K562 (cell line): ENCODE data around the gene TUBGCP6. TPM values are rescaled to one million over a fixed set of nuclear protein-coding genes. Genes with fewer than 3 reads are reported as not detected.

ENCODE experiments used
- ATAC-seq: fragments of 200-7000 bp; cut with Tn5 transposase; 3 replicates; pipeline ENCODE4 v1.9.1; 2020; ENCODE audit warnings: moderate library complexity
- BruUV-seq: library from RNA; stranded (reverse); fragments of 400-500 nt; replicated peaks from 2 replicates; lab custom pipeline; 2021; lab: Mats Ljungman, UMichigan
- CTCF ChIA-PET: fragments of 300-600 bp; formaldehyde crosslinking; extraction: SDS; loops from one replicate; lab custom pipeline; 2021; ENCODE audit warnings: low intra/inter-chr PET ratio; lab: Yijun Ruan, JAX
- POLR2A ChIA-PET: fragments of 300-600, 350-650 bp; sonication (Branson Sonifier 250); formaldehyde crosslinking; extraction: SDS; loops from one replicate; lab custom pipeline; 2021; ENCODE audit warnings: antibody characterized with exemption, inconsistent platforms; lab: Yijun Ruan, JAX
- DNase-seq, 4 experiments: peaks; one replicate each; pipeline versions ENCODE4 v3.0.0 to v3.0.0-alpha.2; 2011 to 2018; ENCODE audit warnings: low spot score in 3 of 4, mixed read lengths in 3 of 4; ENCODE audit errors: extremely low read depth in 1 of 4
- FAIRE-seq: peaks from 2 replicates; lab custom pipeline; 2011; peaks lifted over from hg19 to GRCh38; lab: Jason Lieb, UNC
- H2AFZ ChIP-seq: 2 replicates; pipeline ENCODE4 v1.6.0; 2011; ENCODE audit warnings: low read depth, low read length, control low read depth, inconsistent platforms
- H3K27ac ChIP-seq: fragments of 200-600 bp; 3 replicates; pipeline ENCODE4 v1.8.0; 2011; ENCODE audit warnings: low read depth, mild to moderate bottlenecking, control low read depth, inconsistent platforms, low read length, moderate library complexity, mixed read lengths; ENCODE audit errors: extremely low read depth
- H3K27me3 ChIP-seq, 2 experiments: fragments of 300-600 bp in 1 of 2; 2 replicates in 1 of 2; 3 replicates in 1 of 2; pipeline versions ENCODE4 v1.6.0 to v1.8.0; 2011; ENCODE audit warnings: inconsistent platforms in 2 of 2, low read length in 2 of 2, mild to moderate bottlenecking in 1 of 2, mixed read lengths in 1 of 2, moderate library complexity in 1 of 2; ENCODE audit not compliant: control insufficient read depth in 2 of 2, insufficient read depth in 2 of 2
- H3K36me3 ChIP-seq: fragments of 300-600 bp; 3 replicates; pipeline ENCODE4 v1.8.0; 2011; ENCODE audit warnings: mild to moderate bottlenecking, low read length, inconsistent platforms; ENCODE audit not compliant: control insufficient read depth, insufficient read depth
- H3K4me1 ChIP-seq, 2 experiments: fragments of 200-600 bp in 1 of 2; replicated peaks in 1 of 2; 2 replicates in 1 of 2; 3 replicates in 1 of 2; pipeline versions ENCODE4 v1.5.1 to v1.8.0; 2011; ENCODE audit warnings: inconsistent platforms in 2 of 2, low read length in 2 of 2, mild to moderate bottlenecking in 1 of 2, mixed read lengths in 1 of 2, moderate library complexity in 1 of 2; ENCODE audit not compliant: control insufficient read depth in 2 of 2, insufficient read depth in 2 of 2
- H3K4me2 ChIP-seq: 2 replicates; pipeline ENCODE4 v1.6.1; 2011; ENCODE audit warnings: low read length, control low read depth, inconsistent platforms, mixed read lengths; ENCODE audit not compliant: insufficient read depth
- H3K4me3 ChIP-seq: fragments of 200-600 bp; sonication (generic), shearing (Covaris generic); 2 replicates; pipeline ENCODE4 v1.5.1; 2016; ENCODE audit warnings: control low read depth, inconsistent platforms
- H3K79me2 ChIP-seq: fragments of 200-600 bp; 3 replicates; pipeline ENCODE4 v1.8.0; 2011; ENCODE audit warnings: low read length, inconsistent platforms; ENCODE audit not compliant: control insufficient read depth, insufficient read depth
- H3K9ac ChIP-seq, 2 experiments: 2 replicates each; pipeline versions ENCODE4 v1.6.0 to v1.6.1; 2011; ENCODE audit warnings: low read depth in 2 of 2, low read length in 2 of 2, control low read depth in 1 of 2, inconsistent platforms in 1 of 2, mild to moderate bottlenecking in 1 of 2, mixed read lengths in 1 of 2; ENCODE audit not compliant: insufficient read depth in 1 of 2
- H3K9me1 ChIP-seq: one replicate; pipeline ENCODE4 v1.6.0; 2011; ENCODE audit warnings: inconsistent platforms, mild to moderate bottlenecking, low read length, moderate library complexity; ENCODE audit not compliant: control insufficient read depth, insufficient read depth
- H3K9me3 ChIP-seq: replicated peaks from 2 replicates; pipeline ENCODE4 v1.5.1; 2011; ENCODE audit warnings: low read depth, low read length, inconsistent platforms; ENCODE audit not compliant: control insufficient read depth, insufficient read depth
- H4K20me1 ChIP-seq: replicated peaks from 2 replicates; pipeline ENCODE4 v1.6.1; 2011; ENCODE audit warnings: low read length, inconsistent platforms, mixed read lengths; ENCODE audit not compliant: control insufficient read depth, insufficient read depth
- CHD2 ChIP-seq: IDR thresholded peaks from 2 replicates; pipeline ENCODE4 v1.6.1; 2011; ENCODE audit warnings: low read depth, low read length
- POLR2G ChIP-seq: fragments of 200-400 bp; formaldehyde crosslinking; IDR thresholded peaks from 2 replicates; pipeline ENCODE4 v1.6.1; 2017; ENCODE audit warnings: low read depth, mild to moderate bottlenecking, antibody characterized with exemption, low read length, moderate library complexity
- RBM17 ChIP-seq: fragments of 200-400 bp; formaldehyde crosslinking; IDR thresholded peaks from 2 replicates; pipeline ENCODE4 v1.6.1; 2017; ENCODE audit warnings: low read depth, mild to moderate bottlenecking, low read length, borderline replicate concordance
- ZBTB7A ChIP-seq: IDR thresholded peaks from 2 replicates; pipeline ENCODE4 v1.6.1; 2011; ENCODE audit warnings: low read depth, mild to moderate bottlenecking, low read length, moderate library complexity, borderline replicate concordance; ENCODE audit not compliant: control insufficient read depth
- whole genome bisulfite sequencing: fragments of 100-300 bp; shearing (Covaris generic); methylation state at CpG from one replicate; pipeline ENCODE4 v1.1.6; 2016; ENCODE audit warnings: low coverage, mixed read lengths; ENCODE audit not compliant: insufficient coverage; ENCODE audit errors: missing lambda C conversion rate; 5-methylcytosine and 5-hydroxymethylcytosine counted together
- in situ Hi-C: fragments of 300-500 bp; cut with MboI; formaldehyde crosslinking; loops from 4 replicates; pipeline ENCODE4 v1.15.0; 2018; ENCODE audit warnings: inconsistent platforms, mixed read lengths
- intact Hi-C: fragments of 100-400 bp; cut with micrococcal nuclease; formaldehyde crosslinking; loops from 2 replicates; pipeline ENCODE4 v1.14.2; 2022
- polyA plus RNA-seq, 8 experiments: library from polyadenylated mRNA; depleted of rRNA in 4 of 8; stranded (reverse) in 5 of 8; unstranded in 3 of 8; fragments of >200 nt; fragmentation: Nextera tagmentation in 2 of 8; fragmentation: Illumina TruSeq in 1 of 8; extraction: Ambion mirVana in 2 of 8; extraction: Trizol in 1 of 8; gene quantifications; 2 replicates each; pipeline versions ENCODE4 v1.2.1 to v1.2.3, GENCODE V29; 2011 to 2014; ENCODE audit warnings: inconsistent platforms in 1 of 8, missing spikeins in 1 of 8
- total RNA-seq, 7 experiments: library from RNA; depleted of rRNA in 6 of 7; stranded (reverse); fragments of >200 nt in 6 of 7; fragmentation: Illumina TruSeq in 2 of 7; extraction: Trizol in 2 of 7; gene quantifications; 2 replicates each; pipeline versions ENCODE4 v1.2.1 to v1.2.3, GENCODE V29; 2011 to 2021; ENCODE audit warnings: low replicate concordance in 1 of 7
- TF ChIP-seq, protein P1 (sequence below): fragments of 450-650 bp; formaldehyde crosslinking; IDR thresholded peaks from 2 replicates; pipeline ENCODE4 v1.4.0; 2020; ENCODE audit warnings: mild to moderate bottlenecking, moderate library complexity

The TUBGCP6 gene
- total and polyA plus RNA-seq, 9 of the 15 experiments (the other 6 are each of a cell fraction or from before 2014, with no cell fraction given), result 0.76 to 33.0 (median 10.1) TPM

DNA sequence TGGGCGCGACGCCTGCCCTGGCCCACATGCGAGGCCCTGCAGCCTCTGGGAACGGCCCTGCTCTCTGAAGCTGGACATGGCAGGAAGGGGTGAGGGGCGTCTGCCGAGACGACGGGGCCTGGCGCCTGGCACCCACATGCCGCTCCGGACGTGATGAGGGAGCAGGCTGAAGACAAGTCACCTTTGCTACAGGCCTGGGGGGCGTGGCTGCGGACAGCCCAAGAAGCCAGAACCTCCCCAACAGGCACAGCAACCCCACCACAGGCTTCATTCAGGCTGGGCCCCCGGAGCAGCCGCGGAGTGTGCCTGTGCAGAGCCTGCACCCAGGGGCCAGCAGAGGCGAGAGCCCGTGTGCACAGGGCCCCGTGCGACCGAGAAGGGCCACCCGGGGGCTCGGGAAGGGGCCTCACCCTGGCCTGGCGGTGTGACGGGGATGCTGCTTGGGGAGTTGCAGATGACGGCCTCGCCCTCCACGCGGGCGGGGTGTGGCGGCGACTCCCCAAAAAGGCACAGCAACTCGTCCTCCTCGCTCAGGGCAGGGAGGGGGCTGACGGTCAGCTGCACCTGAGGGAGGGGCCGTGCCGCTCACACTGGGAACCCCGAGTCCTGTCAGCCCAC lies 42.0 kb upstream of the TUBGCP6 start:
- peaks cover 33% of the 10 kb centered on the region; the same call in 1 of the 3 replicates for H3K36me3 ChIP-seq
- 95% methylated on average over 12 of the region's 40 CpGs for WGBS
- in situ Hi-C loops, result no loop called here

More for the DNA sequence above, 42.0 kb upstream of the TUBGCP6 start:
- BruUV-seq, result no TSS peak
- FAIRE-seq (no peak), DNase-seq (no peak), ATAC-seq (no peak)
- no peaks in the 10 kb centered on the region for H4K20me1 ChIP-seq
- intact Hi-C loops, result no loop called here
- TF ChIP-seq ZBTB7A (no peak), CHD2 (no peak), POLR2G (peak; percentile 38; the same call in 1 of the 2 replicates), RBM17 (no peak)
- TF ChIP-seq, protein P1, sequence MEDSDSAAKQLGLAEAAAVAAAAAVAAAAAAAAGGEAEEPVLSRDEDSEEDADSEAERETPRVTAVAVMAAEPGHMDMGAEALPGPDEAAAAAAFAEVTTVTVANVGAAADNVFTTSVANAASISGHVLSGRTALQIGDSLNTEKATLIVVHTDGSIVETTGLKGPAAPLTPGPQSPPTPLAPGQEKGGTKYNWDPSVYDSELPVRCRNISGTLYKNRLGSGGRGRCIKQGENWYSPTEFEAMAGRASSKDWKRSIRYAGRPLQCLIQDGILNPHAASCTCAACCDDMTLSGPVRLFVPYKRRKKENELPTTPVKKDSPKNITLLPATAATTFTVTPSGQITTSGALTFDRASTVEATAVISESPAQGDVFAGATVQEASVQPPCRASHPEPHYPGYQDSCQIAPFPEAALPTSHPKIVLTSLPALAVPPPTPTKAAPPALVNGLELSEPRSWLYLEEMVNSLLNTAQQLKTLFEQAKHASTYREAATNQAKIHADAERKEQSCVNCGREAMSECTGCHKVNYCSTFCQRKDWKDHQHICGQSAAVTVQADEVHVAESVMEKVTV (CRISPR knock-in tag), result no peak
- POLR2A ChIA-PET, result no interaction called here
- no peak overlapping the region for H3K27ac ChIP-seq
- H3K4me2 ChIP-seq, result no peak overlapping the region
- H3K79me2 ChIP-seq, result no peaks in the 10 kb centered on the region
- CTCF ChIA-PET, result no interaction called here
- no peaks in the 10 kb centered on the region for H3K9me1 ChIP-seq
- no peak overlapping the region for H3K4me3 ChIP-seq
- H3K9ac ChIP-seq, result no peak overlapping the region
- H3K27me3 ChIP-seq, result no peaks in the 10 kb centered on the region
- no peaks in the 10 kb centered on the region for H3K9me3 ChIP-seq
- H2AFZ ChIP-seq, result no peak overlapping the region
- H3K4me1 ChIP-seq, result peaks cover 0 to 24% of the 10 kb centered on the region in 2 experiments; a peak in 1 of 5 replicates
